ENCODE data around the gene CLMN.

- TF ChIP-seq SRF (IDR thresholded peaks at IDR 0.05; ENCODE audit: low read depth) (no peak), CTCF (IDR thresholded peaks at IDR 0.05 in 2 of 3, conservative IDR thresholded peaks at IDR 0.05 in 1 of 3; ENCODE audit: borderline replicate concordance in 1 of 3, insufficient read depth in 1 of 3, low read depth in 2 of 3, low read length in 2 of 3) (no peak), REST (IDR thresholded peaks at IDR 0.05; ENCODE audit: low read depth) (no peak)
Observed at GRCh38 chr14:95292660-95293425, 26.9 kb downstream of the CLMN start.
